NCI-H748 (cell line): ENCODE results near the gene RAD23A.
"Not testable (repeated sequence)": the region's sequence is repeated elsewhere in the genome, so short reads cannot be mapped to it uniquely, and the experiment has no call there.

Experiments
- DNase-seq: peaks from one replicate; lab custom pipeline; 2025; ENCODE audit not compliant: unreplicated experiment; lab: John Stamatoyannopoulos, UW

The RAD23A gene

DNA sequence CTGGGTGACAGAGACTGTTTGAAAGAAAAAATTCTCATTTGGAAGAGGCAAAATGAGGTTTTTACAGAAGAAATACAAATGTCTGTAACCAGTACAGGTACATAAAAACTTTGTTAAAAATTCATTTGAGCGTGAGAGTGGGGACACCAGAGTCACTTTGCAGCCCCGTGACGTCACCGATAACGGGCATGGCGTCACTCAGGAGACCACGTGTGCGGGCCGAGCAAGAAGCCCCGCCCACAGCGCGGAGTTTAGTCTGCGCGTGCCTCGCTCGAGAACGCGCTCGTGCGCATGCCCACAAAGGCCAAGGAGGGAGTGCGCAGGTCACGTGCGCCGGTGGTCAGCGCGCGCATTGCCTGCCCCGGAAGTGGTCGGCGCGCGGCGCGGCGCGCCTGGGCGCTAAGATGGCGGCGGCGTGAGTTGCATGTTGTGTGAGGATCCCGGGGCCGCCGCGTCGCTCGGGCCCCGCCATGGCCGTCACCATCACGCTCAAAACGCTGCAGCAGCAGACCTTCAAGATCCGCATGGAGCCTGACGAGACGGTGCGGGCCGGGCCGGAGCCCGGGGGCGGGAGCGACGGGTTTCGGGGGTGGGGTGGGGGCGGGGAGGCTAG is at the start of gene RAD23A:
Gene RAD23A (plus strand): TSS at position 384 of the 613 bp plus-strand sequence. CDS start 87 bp downstream, at position 471.
- DNase-seq, result peak; percentile 96

DNA sequence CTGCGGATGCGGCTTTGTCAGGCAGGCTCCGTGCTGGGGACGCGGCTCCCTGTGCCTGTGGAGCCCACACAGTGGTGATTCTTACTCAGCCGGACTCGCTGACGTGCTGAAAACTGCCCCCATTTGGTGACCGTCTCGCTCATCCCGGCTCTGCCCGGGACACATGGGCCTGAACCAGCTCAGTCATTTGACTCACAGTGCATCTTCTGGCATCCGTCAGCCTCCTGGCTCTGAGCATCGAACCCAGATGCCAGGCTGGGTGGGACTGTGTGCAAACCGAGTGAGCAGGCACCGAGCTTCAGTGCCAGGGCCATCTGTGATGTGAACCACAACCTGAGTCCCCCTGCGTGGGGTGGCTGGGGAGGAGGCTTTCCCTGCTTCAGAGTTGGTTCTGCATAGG is 49.2 kb upstream of the RAD23A start:
- DNase-seq, result no peak

DNA sequence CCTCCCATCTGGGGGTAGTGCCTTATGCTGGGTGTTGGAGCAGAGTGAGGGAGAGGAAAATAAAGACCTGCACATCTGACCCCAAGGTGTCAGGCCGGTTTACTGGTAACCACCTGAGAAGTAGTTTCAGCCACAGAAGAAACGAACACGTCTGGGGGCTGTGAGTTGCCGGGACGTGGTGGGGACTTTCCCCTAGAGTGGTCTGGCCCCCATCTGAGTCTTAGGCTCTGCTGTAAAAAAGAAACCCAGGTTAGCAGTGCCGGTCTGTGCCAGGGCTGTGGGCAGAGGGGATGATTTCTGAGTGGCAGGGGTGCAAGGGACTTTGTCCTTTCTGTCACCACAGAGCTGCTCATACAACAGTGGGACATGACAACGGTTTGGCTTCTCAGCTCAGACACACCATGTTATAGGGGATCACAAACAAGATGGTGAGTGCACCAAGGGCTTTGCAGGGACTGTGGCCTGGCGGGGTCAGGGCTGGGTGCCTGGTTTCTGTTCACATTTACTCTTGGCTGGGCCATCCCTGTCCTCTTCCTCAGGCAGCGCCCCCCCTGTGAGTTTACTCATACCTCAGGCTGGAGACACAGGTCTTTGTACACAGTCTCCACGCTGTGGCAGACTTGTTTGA is 45.7 kb upstream of the RAD23A start:
- DNase-seq, result no peak

DNA sequence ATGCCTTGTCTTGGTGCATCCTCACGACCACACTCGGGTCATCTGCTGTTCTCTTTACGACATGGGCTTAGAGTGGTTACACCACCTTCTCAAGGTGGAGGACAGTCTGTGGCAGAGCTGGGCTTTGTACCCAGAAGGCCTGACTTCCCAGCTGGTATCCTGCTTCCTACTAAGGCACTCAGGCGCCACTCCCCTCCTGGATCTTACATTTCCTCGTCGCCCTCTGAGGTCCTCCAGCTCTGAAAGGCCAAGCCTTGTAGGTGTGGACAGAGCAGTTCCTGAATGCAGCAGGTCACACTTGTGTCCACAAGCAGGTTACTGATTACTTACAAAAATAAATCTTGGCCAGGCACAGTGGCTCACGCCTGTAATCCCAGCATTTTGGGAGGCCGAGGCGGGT is 38.5 kb upstream of the RAD23A start:
- DNase-seq, result no peak

DNA sequence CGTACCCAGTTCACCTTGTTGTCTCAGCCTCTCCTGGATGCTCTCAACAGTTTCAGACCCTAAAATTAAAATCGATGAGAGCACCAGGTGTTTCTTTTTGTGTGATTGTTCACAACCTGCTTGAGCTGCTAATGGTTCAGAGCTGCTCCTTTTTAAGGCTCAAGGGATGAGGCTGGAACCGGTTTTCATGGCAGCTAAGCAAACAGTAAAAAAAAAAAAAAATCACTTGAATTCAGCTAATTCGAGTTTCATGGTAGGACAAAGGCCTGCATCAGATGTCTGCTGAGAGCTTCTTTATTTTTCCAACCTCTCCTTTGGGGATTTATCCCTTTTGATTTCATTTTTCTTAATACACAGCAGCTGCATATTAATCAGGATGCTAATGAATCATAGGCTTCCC is 33.1 kb upstream of the RAD23A start:
- DNase-seq, result peak; percentile 96

DNA sequence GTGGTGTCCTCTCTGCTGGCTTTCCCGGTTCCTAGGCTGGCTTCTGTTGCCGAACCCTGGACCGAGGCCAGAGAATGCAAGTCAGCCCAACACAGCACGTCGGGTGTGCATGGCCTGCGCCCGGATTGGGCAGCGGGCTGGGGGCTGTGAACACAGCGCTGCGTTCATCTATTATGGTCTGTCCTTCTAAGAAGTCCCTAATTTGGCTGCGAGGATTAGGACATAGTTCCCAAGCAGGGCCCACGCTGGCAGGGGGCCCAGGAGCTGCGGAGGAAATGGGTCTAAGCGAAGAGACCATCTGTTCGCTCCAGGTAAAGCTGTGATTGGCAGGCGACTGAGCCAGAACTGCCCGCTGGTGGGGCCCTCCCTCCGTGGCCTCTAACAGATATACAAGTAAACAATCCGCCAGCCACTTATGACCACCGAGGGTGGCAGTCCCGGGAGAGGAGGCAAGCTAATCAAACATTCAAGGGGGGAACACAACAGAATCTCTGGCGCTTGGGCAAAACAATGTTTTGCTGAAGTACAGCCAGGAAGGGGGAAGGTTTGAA is 32.6 kb upstream of the RAD23A start:
- DNase-seq, result peak; percentile 98

DNA sequence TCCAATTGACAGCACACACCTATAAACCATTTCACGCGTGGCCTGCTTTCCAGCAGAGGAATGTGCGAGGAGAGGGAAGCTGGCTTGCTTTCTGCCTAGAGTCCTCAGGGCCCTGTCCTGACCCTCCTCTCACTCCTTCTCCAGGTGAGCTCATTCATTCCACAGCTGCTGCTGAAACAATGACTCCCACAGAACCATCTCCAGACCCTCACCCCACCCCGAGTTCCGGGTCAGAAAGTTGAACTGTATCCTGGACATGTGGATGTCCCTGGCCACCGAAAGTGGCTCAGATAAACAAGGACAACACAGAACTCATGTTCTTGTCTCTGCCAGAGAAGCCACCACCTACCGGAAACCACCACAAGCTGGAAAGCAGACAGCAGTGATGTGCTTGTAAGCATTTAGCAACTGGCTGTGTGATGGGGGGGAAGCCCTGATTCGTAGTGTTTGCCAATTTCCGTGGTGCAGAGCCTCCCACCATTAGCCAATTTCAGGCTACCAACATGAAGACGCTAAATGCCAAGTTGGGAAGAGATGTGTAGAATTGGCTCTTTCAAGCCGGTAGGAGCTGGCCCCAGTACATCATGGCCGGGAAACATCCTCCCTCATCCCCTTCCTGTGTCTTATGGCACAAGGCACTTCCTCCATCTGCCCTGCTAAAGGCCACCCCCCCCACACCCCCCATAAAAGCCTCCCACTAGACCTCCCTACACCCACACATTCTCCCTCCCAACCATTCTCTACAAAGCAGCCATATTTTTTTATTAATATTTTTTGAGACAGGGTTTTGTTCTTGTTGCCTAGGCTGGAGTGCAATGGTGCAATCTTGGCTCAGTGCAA is 31.6 kb upstream of the RAD23A start:
- peak; percentile 36 for DNase-seq

DNA sequence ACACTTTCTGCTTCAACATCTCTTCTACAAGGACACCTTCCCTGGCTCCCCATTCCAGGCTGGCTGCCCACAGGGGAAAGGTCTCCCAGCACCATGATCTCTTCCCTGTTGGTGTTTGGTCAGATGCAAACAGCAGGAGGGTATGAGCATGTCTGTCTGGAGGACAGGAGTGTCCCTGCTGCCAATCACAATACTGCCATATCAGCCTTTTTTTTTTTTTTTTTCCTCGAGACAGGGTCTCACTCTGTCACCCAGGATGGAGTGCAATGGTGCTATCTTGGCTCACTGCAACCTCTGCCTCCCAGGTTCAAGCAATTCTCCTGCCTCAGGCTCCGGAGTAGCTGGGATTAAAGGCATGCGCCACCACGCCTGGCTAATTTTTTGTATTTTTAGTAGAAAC is 29.8 kb upstream of the RAD23A start:
- not testable (repeated sequence) for DNase-seq

DNA sequence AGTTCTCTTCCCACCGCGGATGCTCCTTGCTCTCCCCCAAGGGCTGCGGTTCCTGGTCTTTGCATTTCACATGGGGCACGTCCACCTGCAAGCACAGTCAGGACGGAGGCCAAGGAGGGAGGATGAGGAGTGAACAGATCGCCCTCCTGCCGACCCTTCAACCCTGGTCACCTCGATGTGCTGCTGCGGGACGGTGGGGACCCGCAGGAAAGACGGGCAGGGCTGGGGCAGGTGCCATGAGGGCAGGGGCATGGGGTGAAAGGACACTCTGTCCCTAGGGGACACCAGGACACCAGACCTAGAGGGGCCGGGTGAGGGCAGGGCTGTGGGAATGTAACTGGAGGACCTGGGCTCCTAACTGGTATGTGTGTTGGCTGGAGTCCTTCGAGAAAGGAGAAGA is 27.4 kb upstream of the RAD23A start:
- no peak for DNase-seq

DNA sequence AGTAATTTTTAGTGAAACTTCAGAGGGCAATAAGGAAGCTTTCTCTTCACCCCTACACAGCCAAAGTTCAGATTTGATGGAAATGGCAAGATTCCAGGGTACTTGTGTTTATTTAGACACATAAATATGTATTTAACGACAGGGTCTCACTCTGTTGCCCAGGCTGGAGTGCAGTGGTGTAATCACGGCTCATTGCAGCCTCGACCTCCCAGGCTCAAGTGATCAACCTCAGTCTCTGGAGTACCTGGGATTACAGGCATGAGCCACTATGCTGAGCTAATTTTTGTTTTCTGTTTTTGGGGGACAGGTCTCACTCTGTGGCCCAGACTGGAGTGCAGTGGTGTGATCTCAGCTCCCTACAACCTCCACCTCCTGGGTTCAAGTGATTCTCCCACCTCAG is 24.6 kb upstream of the RAD23A start:
- no peak for DNase-seq

DNA sequence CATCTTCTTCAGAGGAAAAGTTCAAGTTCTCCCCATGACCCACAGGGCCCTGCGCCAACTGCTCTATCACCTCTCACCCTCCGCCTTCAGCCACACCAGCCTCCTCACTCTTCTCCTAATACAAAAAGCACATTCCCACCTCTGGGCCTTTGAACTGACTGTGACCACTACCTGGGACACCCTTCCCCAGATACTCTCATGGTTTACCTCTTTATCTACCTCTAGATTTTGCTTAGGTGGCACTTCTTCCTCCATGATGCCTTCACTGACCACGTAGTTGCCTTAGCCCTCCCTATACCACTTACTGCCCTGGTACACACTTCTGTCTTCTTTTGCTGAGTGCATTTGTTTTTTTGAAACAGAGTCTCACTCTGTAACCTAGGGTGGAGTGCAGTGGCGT is 22.7 kb upstream of the RAD23A start:
- DNase-seq, result no peak

DNA sequence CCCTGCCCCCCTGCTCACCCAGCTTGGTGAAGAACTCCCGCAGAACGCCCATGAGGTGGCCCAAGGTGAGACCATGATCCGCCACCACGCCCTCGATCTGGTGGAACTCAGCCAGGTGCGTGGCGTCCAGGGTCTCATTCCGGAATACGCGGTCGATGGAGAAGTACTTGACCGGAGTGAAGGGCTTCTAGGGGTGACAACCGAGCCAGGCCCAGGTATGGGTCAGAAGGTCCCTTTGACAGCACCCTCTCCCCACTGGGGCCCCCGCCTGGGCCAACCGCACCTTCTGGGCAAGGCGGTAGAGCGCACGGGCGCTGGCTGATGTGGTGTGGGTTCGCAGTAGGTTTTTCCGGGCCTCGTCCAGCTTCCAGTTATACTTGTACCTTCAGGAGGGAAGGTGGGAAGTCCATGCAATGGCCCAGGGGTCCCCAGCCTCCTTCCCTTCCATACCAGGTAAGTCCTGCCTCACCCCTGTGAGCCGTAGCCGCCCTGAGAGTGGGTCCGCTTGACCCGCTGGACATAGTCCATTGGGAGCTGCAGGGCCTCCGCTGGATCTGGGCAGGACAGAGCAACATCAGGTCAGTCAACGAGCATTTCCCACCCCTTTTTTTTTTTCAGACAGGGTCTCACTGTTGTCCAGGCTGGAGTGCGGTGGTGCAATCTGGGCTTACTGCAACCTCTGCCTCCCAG is 20.9 kb upstream of the RAD23A start:
- no peak for DNase-seq

DNA sequence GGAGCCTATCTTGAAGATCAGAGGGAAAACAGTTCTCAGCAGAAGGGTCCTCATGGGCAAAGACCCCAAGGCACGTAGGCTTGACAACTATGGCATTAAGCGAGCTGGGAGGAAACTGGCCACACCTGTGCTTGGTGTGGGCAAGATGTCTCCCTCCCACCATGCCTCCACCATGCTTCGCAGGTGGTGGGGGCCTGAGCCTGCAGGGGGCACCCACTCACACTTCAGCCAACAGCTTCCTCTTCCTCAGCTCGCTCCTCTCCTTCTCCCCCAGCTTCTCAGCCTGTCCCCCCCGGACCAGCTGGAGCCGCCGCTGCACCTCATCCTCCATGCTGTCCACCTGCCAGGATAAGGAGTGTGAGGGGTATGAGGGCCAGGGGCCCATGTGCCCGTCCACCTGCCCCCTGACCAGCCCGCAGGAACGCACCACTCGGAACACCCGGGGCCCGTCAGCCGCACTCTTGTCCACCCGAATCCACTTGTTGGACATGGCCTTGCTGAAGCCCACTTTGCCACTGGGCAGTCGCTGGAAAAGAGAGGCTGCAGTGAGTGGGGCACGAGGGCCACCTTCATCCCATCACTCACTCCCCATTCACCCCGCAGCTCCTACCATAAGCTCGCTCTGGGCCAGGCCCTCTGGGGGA is 15.5 kb upstream of the RAD23A start:
- no peak for DNase-seq

DNA sequence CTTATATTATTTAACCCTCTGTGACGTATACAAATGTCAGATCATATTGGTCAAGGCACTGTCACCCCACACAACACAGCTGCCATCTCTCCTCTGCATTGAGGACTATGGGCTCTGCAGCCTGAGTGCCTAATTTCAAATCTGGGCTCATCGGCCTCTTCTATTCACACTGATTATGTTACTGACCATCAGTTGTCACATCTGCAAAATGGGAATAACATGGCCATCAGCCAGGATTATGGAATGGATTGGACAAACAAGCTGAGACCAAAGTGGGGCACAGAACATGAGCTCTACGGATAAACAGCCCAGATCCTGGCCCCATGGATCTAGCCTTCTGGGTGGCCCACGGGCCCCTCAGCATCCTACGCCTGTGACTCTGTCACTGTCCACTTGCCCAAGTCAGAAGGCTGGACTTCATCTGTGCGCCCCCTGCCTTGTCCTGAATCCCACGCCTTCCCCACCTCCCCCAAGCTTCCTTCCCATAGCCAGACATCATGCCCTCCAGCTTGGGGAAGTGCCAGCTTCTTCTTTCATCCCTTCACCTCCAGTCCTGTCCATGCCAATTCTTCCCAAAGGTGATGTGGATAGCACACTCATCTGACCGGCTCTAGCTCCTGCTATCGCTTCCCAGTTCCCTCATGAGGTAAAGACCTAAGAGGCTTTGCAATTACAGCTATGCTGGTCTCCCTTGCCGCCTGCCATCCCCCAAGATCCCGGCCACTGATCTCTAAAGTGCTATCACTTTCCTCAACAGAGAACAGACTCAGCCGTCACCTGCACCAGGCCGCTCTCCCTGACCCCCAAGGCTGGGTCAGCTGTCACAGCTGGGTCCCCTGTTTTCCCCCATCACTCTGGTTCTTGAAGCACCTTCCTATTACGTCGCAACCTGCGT is 13.0 kb upstream of the RAD23A start:
- DNase-seq, result no peak

DNA sequence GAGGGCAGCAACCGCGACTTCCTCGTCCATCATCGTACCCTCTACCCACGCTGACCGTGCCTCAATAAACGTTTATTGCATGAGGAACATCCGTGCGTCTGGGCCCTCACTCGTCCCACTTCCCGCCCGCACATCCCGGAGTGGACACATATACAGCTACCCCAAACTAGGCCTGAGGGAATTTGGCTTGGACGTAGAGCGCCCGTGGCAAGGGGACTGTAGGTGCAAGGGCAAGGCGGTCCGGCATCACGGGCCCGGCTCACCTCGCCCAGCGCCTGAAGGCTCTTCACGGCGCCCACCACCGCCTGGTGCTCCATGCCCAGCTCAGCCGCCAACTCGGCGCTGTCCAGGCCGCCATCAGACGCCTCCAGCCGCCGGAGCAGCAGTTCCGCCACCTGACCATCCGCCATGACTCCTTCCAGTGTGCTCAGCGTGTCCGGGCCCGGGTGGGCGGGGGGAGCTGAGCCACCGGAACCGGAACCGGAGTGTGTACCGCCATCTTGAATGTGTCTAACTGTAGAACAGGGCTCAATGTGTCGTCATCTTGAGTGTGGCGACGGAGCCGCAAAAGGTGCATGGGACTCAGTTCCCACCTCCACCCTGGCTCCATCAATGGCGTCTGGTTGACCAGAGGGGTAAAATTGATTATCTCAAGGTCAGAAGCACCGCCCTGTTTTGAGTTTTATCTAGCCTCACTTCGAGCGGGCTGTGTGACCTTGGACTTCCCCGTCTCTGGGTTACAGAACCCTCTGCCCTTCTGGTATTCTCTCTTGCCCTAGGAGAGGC is 12.2 kb upstream of the RAD23A start, which contains the start of gene FARSA:
Gene FARSA (minus strand): TSS at position 425 of the 786 bp plus-strand sequence. CDS start 15 bp downstream, at position 410.
- peak; percentile 86 for DNase-seq

DNA sequence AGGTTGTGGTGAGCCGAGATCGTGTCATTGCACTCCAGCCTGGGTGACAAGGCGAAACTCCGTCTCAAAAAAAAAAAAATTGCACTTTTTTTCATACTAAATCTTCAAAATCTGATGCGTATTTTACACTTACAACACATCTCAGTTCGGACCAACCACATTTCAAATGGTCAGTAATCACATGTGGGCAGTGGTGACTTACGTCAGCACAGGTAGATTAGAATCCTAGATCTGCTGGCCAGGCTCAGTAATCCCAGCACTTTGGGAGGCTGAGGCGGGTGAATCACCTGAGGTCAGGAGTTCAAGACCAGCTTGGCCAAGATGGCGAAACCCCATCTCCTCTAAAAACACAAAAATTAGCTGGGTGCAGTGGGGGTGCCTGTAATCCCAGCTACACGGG is 10.6 kb upstream of the RAD23A start:
- DNase-seq, result no peak

DNA sequence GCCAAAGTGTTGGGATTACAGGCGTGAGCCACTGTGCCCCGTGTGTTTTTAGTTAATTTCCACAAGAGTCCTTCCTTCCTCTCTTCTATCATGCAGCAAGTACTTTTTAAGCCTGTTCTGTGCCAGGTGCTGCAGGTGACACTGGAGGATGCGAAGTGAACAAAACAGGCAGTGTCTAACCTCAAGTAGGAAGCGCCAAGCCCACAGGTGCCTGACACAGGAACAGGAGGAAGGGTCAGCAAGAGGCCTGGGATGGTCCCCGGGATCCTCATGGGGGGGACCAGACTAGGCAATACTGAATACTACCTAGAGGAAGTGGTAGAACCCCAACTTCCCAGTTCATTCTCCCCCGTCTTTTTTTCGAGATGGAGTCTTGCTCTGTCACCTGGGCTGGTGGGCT is 9.1 kb upstream of the RAD23A start:
- no peak for DNase-seq

DNA sequence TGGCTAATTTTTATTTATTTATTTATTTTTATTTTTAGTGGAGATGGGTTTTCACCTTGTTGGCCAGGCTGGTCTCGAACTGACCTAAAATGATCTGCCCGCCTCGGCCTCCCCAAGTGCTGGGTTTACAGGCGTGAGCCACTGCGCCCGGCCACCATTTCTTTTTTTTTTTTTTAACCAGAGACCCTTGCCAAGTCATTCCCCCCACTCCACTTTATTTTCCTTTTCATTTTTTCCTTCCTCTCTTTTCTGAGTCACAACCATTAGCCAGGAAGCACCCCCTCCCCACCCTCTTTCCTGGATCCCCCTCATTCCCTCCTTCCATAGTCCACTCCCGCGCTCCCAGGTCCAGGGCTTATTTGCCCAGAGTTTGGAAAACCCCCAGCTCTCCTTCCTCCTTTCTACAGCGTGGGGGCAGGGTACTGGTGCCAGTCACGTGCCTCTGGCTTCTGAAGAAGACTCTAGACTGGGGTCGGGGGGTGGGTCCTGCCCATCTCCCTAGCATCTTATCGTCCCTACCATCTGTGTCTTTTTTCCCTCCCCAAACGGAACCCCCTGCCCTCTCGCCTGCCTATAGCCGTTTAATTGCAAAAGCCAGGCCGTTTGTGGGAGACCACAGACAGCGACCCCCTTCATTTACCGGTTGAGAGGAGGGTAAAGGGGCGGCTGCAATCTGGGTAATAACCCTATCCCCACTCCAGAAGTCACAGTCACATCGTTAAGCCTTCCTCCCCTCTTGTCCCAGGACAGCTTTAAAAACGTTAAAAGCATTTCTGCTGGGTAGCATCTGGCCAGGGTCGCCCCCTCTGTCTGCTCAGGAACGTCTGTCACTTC is 8.4 kb upstream of the RAD23A start:
- peak; percentile 18 for DNase-seq
